ENCODE results near the gene SLC38A10. TPM values are rescaled to one million over a fixed set of nuclear protein-coding genes. Genes with fewer than 3 reads are reported as not detected.
A peak's percentile ranks its signal among the peaks of the same experiment; 100 is the strongest.

SLC38A10 gene
- total and polyA plus RNA-seq, 2 of the 13 experiments (the other 11 are each of a cell fraction or from before 2014, with no cell fraction given) = 23.4 to 55.8 TPM

- TF ChIP-seq ZNF318 (CRISPR knock-in tag; IDR thresholded peaks at IDR 0.05) (no peak), NFE2L2 (IDR thresholded peaks at IDR 0.05; ENCODE audit: low read length) (no peak), ZNF124 (CRISPR knock-in tag; IDR thresholded peaks at IDR 0.05) (no peak), KIAA2018 (CRISPR knock-in tag; IDR thresholded peaks at IDR 0.05; ENCODE audit: borderline replicate concordance) (no peak), ZNF30 (CRISPR knock-in tag; IDR thresholded peaks at IDR 0.05) (no peak), FOSL1 (CRISPR knock-in tag; IDR thresholded peaks at IDR 0.05; ENCODE audit: borderline replicate concordance) (no peak), SETDB1 (CRISPR knock-in tag; IDR thresholded peaks at IDR 0.05; ENCODE audit: borderline replicate concordance) (no peak), POGK (CRISPR knock-in tag; conservative IDR thresholded peaks at IDR 0.05) (no peak), GLI4 (CRISPR knock-in tag; IDR thresholded peaks at IDR 0.05; ENCODE audit: borderline replicate concordance) (peak; percentile 27; the same call in 1 of the 2 replicates)
Observed at GRCh38 chr17:81339534-81340296, 44.6 kb upstream of the SLC38A10 start (continued).

All from HepG2 (cell line).